Effector memory CD4-positive, alpha-beta T cell (primary cell): ENCODE data around the gene IFT27.

ENCODE experiments used
- DNase-seq, 3 donors: peaks; one replicate each; pipeline ENCODE4 v3.0.0-alpha.2; 2020
- H3K27ac ChIP-seq: 2 replicates; pipeline ENCODE4 v1.7.0; 2013; ENCODE audit warnings: mild to moderate bottlenecking, low read length, moderate library complexity; ENCODE audit not compliant: insufficient read depth, poor library complexity, severe bottlenecking
- H3K27me3 ChIP-seq: replicated peaks from 2 replicates; pipeline ENCODE4 v1.7.0; 2013; ENCODE audit warnings: mild to moderate bottlenecking, low read length; ENCODE audit not compliant: insufficient read depth, control insufficient read depth, poor library complexity, severe bottlenecking
- H3K36me3 ChIP-seq: 2 replicates; pipeline ENCODE4 v1.7.0; 2013; ENCODE audit warnings: mild to moderate bottlenecking, low read length, moderate library complexity; ENCODE audit not compliant: control insufficient read depth, insufficient read depth
- H3K4me1 ChIP-seq: 2 replicates; pipeline ENCODE4 v1.7.0; 2013; ENCODE audit warnings: low read length, mild to moderate bottlenecking; ENCODE audit not compliant: control insufficient read depth, insufficient read depth, poor library complexity, severe bottlenecking
- H3K4me3 ChIP-seq: 2 replicates; pipeline ENCODE4 v1.7.0; 2013; ENCODE audit warnings: low read length, low read depth, mild to moderate bottlenecking; ENCODE audit not compliant: insufficient read depth, poor library complexity, severe bottlenecking
- H3K9me3 ChIP-seq: 2 replicates; pipeline ENCODE4 v1.7.0; 2013; ENCODE audit warnings: mild to moderate bottlenecking, low read length, moderate library complexity; ENCODE audit not compliant: control insufficient read depth

Gene IFT27

GRCh38 chr22:36746375-36746970 is 29.4 kb downstream of the IFT27 start:
- no peaks in the 10 kb centered on the region for H3K9me3 ChIP-seq
- DNase-seq = no peak
- no peaks in the 10 kb centered on the region for H3K27me3 ChIP-seq
- no peaks in the 10 kb centered on the region for H3K4me1 ChIP-seq
- no peak overlapping the region for H3K27ac ChIP-seq
- H3K4me3 ChIP-seq = no peak overlapping the region
- H3K36me3 ChIP-seq = no peaks in the 10 kb centered on the region

- no peaks in the 10 kb centered on the region for H3K36me3 ChIP-seq
- no peak overlapping the region for H3K27ac ChIP-seq
- no peaks in the 10 kb centered on the region for H3K27me3 ChIP-seq
- DNase-seq = no peak
- H3K4me3 ChIP-seq = no peak overlapping the region
- H3K4me1 ChIP-seq = no peaks in the 10 kb centered on the region
- no peaks in the 10 kb centered on the region for H3K9me3 ChIP-seq
Measured at GRCh38 chr22:36745301-36745995, 30.5 kb downstream of the IFT27 start.

- Histone ChIP-seq H3K36me3 (no peaks in the 10 kb centered on the region), H3K27ac (no peak overlapping the region), H3K4me3 (no peak overlapping the region), H3K4me1 (no peaks in the 10 kb centered on the region), H3K9me3 (no peaks in the 10 kb centered on the region), H3K27me3 (no peaks in the 10 kb centered on the region)
- DNase-seq = no peak
Measured at GRCh38 chr22:36744791-36745190, 31.1 kb downstream of the IFT27 start.

GRCh38 chr22:36744413-36744765 is 31.5 kb downstream of the IFT27 start:
- H3K4me1 ChIP-seq = no peaks in the 10 kb centered on the region
- no peaks in the 10 kb centered on the region for H3K27me3 ChIP-seq
- no peak overlapping the region for H3K4me3 ChIP-seq
- no peak for DNase-seq
- no peak overlapping the region for H3K27ac ChIP-seq
- H3K9me3 ChIP-seq = no peaks in the 10 kb centered on the region
- no peaks in the 10 kb centered on the region for H3K36me3 ChIP-seq

GRCh38 chr22:36743591-36744412 is 32.1 kb downstream of the IFT27 start:
- Histone ChIP-seq H3K36me3 (no peaks in the 10 kb centered on the region), H3K4me3 (no peak overlapping the region), H3K4me1 (no peaks in the 10 kb centered on the region), H3K27me3 (peaks cover 2% of the 10 kb centered on the region), H3K27ac (no peak overlapping the region), H3K9me3 (no peaks in the 10 kb centered on the region)
- DNase-seq = no peak

GRCh38 chr22:36743011-36743410 is 32.9 kb downstream of the IFT27 start:
- H3K36me3 ChIP-seq = no peaks in the 10 kb centered on the region
- H3K27me3 ChIP-seq = peaks cover 3% of the 10 kb centered on the region

GRCh38 chr22:36741968-36742367 is 34.0 kb downstream of the IFT27 start:
- no peak for DNase-seq
- Histone ChIP-seq H3K9me3 (no peaks in the 10 kb centered on the region), H3K36me3 (no peaks in the 10 kb centered on the region), H3K4me3 (no peak overlapping the region), H3K27me3 (peaks cover 3% of the 10 kb centered on the region), H3K4me1 (no peaks in the 10 kb centered on the region), H3K27ac (no peak overlapping the region)

More at GRCh38 chr22:36743011-36743410, 32.9 kb downstream of the IFT27 start:
- no peak overlapping the region for H3K27ac ChIP-seq
- DNase-seq = no peak
- H3K4me3 ChIP-seq = no peak overlapping the region
- H3K4me1 ChIP-seq = no peaks in the 10 kb centered on the region
- H3K9me3 ChIP-seq = no peaks in the 10 kb centered on the region

- no peaks in the 10 kb centered on the region for H3K4me1 ChIP-seq
- no peaks in the 10 kb centered on the region for H3K9me3 ChIP-seq
- no peak overlapping the region for H3K27ac ChIP-seq
- H3K36me3 ChIP-seq = no peaks in the 10 kb centered on the region
- H3K27me3 ChIP-seq = peaks cover 3% of the 10 kb centered on the region
- H3K4me3 ChIP-seq = no peak overlapping the region
- no peak for DNase-seq
Measured at GRCh38 chr22:36741204-36741793, 34.6 kb downstream of the IFT27 start.

- Histone ChIP-seq H3K4me1 (no peaks in the 10 kb centered on the region), H3K27me3 (peaks cover 3% of the 10 kb centered on the region), H3K27ac (no peak overlapping the region), H3K4me3 (no peak overlapping the region), H3K36me3 (no peaks in the 10 kb centered on the region), H3K9me3 (no peaks in the 10 kb centered on the region)
- no peak for DNase-seq
Measured at GRCh38 chr22:36740716-36741115, 35.2 kb downstream of the IFT27 start.

GRCh38 chr22:36739185-36739584 is 36.7 kb downstream of the IFT27 start:
- H3K9me3 ChIP-seq = no peaks in the 10 kb centered on the region
- no peak for DNase-seq
- H3K4me3 ChIP-seq = no peak overlapping the region
- H3K27ac ChIP-seq = no peak overlapping the region
- peaks cover 3% of the 10 kb centered on the region for H3K27me3 ChIP-seq
- H3K4me1 ChIP-seq = no peaks in the 10 kb centered on the region
- H3K36me3 ChIP-seq = no peaks in the 10 kb centered on the region
